DMS153 treated with DMSO at 0.1 percent for 48 hours (cell line): ENCODE data around the gene IL21R.
"Not testable (repeated sequence)": the region's sequence is repeated elsewhere in the genome, so short reads cannot be mapped to it uniquely, and the experiment has no call there.

Experiments
- DNase-seq: peaks from one replicate; lab custom pipeline; 2025; ENCODE audit not compliant: unreplicated experiment; lab: John Stamatoyannopoulos, UW

IL21R gene

DNA sequence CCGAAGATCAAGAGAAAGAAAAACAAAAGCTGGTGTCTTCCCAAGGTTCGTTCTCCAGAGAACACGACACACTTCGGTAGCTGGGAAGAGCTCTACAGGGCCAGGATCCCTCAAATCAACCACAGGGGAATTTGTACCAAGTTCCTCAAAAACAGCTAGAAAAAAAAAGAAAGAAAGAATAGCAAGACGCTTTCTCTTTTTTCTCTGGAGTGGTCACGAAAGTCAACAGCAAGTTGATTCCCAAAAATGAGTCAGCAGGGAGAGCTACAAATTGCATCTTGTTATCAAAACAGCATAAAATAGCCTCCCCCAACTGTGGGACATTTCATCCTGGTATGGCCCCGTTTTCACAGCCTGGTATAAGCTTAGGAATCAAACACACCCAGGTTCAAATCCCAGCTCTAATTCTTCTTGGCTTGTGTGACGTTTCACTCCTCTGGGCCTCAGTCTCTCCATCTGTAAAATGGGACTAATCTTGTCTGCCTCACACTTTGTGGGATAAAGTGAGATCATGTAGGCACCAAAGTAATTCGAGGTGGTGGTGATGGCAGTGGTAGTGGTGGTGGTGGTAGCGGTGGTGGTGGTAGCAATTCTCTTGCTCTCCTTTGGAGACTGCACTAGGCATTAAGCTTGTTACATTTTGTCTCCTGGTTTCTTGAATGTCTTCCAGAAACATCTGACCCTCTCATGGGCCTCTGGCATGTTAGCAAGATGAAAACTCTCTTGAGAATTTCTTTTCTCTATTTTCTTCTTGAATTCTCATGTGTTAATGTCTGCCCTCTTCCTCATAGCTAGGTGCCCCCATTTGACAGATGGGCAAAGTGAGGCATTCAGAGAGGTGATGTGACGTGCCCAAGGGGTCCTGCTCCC is 988 bp upstream of the IL21R start:
- DNase-seq = no peak

DNA sequence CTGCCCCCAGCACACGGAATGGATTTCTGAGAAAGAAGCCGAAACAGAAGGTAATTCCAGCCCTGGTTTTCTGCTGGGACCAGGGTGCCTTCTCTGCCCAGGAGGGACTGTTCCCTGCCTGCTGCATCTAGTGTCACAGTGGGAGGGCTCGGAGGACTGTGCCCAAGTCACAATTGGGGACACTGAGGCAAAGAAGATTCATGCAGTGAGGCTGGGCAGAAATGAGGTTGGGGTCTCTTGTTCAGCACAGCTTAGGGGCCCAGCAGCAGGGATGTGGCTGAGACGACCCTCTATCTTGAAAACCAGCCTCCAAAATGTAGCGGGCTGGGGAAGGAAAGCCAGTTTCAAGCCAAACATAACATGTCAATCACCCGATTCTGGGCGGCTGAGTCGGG is 592 bp downstream of the IL21R start:
- DNase-seq = no peak

DNA sequence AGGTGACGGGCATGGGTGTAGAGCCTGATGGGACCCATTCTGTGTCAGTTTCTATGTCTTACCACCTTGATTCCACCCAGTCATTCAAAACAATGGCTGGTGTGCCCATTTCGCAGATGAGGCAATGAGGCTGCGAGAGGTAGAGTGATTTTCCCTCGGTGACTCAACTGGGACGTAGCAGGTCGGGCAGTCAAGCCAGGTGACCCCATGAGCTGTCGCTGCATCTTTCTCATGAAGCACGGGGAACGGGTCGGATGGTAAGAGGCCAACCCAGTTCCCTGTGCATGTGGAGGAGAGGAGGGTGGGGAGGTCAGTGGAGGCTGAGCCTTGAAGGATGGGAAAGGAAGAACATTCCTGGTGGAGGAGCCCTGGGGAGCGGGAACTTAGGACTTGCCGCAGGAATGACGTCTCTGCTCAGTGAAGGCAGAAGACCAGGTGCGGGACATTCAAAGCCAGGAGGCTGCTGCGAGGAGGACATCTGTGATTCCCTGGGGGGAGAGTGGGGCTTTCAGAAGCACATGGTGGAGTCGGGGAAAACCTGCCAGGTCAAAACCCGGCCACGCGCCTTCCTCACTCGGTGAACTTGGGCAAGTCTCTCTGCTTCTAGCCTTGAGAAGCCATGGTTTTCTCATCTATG is 1.1 kb downstream of the IL21R start:
- no peak for DNase-seq

DNA sequence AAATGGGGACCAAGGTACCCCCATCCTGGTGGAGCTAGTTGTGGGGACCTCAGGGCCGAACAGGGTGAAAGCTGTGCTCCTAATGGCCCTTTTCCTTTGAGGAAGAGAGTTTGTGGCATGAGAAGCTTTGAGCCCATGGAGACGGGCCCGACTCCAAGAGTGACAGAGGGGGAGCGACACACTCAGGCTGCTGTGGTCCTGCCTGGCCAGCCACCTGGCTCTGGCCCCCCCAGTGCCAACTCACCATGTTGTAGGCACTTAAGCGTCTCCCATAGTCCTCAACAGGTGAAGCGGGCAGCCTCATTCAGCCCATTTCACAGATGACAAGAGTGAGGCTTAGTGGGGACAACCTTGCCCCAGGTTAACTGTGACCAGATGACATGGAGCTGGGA is 1.6 kb downstream of the IL21R start:
- no peak for DNase-seq

DNA sequence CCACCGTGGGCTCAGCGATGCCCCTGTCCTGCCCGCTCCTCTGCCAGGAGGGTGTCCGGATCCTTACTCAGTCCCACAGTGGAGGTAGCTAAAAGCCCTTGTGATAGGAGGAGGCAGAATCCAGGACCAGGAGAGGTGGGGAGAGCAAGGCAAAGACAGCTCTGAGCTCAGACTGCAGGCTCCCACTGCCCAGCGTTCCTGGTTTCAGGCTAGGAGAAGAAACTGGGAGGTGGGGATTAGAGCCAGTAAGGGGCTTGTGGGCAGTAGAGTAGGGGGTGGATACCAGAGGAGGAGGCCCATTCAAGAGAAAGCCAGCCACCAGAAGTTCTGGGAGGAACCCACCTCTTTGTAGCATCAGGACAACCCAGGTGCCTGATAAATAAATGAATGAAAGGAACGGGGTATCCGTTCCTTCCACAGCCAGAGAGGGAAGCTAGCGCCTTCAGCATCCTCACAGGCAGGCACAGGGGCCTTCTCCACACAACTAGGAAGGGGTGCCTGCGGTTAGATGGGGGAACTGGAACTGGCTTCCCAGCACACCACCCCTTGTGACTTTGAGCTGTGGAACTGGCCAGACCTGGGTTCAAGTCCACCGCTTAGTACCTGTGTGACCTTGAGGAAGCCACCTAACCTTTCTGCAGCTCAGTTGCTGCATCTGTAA is 2.3 kb downstream of the IL21R start:
- no peak for DNase-seq

DNA sequence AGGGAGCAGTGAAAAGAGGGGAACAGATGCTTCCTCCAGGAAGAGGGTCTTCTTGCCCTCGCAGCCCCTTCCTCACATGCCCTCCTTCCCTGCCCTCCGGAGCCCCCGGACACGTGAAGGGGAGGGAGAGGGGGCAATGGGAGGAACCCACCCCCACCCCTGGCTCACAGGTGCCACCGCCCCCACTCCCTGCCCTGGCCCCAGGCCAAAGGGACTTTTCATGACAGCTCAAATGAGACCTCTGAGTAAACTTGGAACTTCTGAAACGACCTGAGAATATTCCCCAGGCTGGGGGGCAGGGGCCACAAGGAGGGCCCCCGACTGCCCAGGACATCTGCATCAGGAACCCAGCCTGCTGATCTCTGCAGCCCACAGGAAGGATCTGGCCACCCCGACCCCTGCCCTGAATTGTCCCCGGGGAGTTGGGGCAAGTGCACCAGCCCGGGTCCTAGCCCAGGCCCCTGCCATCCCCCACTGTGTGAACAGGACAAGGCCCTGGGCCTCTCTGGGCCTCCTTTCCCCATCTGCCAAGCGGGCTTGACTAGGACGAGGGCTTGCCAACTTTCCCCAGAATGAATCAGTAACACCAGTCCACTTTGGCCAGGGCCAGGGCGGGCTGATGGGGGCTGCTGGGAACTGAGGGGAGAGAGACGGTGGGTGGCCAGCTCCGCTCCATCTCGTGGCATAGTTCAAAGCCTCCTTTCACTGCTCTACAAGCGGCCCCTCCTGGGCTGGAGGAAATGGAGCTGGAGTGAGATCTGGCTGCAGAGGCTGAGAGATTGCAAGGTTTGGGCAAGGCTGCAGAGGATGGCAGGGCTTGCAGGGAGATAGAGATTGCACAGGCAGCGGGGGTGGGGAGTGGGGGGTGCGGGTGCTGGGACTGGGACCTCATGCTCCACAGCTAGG is 3.8 kb downstream of the IL21R start:
- DNase-seq = no peak

DNA sequence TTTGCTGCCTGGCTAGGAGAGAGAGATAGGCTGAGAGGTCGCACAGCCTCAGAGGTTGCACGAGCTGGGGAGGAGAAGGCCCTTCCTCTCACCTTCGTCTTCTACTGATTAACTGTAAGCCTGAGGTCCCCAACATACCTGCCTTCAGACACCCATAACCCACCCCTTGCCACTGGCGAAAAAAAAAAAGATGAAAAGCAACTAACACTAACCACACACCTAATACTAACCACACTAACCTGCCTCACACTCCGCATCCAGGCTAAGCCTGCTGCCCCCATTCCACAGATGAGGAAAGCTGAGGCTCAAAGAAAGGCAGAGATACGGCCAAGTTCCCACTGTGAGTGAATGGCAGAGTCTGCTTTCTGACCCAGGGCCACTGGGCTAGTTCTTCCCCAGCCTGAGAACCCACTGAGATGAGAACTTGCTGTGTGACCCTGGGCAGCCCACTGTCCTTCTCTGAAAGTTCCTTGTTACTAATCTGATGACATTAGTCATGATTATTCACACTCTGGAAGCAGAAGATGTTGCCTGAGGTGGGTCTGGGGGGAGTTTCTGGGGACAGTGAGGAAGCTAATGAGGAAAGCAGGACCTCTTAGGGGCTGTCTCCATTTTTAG is 4.6 kb downstream of the IL21R start:
- no peak for DNase-seq

DNA sequence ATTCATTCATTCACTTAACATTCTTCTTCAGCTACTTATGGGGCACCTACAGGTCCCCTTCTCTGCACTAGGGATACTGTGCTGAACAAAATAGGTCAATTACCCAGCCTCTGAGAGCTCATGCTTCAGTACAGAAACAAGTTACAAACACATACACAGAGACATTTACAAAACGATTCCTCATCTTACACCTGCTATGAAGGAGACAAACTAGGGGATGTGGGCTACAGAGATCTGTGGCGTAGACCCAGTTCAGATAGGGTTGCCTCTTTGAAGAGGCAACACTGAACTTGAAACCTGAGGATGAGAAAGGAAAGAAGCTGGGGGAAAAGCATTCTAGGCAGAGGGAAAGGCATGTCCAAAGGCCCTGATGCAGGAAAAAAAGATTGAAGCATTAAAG is 5.2 kb downstream of the IL21R start:
- no peak for DNase-seq

DNA sequence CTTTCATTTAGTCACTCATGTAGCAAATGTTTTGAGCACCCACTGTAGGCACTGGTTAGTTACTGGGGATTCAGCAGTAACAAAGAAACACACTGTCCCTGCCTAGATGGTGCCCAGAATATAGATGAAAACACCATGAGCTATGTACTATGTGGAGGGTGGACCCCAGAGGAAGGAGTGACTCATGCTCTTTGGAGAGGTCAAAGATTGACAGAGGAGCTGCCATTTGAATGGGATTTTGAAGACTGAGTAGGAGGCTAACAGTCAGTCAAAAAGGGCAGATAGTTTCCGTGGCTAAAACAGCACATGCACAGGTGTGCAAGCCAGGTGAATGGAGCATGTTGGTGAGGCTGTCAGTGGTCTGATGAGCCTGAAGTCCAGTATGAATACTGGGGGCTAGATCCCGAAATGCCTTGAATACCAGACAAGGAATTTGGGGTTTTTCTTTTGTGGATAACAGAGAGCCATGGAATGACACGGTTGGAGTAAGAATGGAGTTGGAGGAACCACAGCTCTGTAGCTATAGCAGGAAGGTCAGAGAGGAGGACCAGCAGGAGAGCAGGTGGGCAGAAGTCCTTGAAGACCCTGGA is 6.1 kb downstream of the IL21R start:
- DNase-seq = no peak

DNA sequence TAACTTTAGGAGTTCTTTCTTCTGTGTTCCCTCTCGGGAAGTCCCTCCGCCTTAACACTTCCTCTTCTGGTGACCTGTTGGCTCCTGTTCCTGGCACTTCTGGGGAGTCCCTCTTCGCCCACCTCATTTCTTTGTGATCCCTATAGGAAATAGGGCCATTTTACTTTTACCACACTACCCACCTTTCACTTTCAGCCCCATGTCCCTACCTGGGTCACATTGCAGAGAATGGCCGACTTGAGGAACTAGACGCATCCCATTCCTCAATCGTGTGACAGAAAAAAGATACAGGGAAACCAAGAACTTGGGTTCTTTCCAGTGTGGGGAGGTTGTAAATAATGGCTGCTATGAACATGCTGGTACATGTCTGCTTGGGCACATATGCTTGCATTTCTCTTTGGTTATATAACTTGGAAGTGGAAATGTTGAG is 6.6 kb downstream of the IL21R start:
- no peak for DNase-seq

DNA sequence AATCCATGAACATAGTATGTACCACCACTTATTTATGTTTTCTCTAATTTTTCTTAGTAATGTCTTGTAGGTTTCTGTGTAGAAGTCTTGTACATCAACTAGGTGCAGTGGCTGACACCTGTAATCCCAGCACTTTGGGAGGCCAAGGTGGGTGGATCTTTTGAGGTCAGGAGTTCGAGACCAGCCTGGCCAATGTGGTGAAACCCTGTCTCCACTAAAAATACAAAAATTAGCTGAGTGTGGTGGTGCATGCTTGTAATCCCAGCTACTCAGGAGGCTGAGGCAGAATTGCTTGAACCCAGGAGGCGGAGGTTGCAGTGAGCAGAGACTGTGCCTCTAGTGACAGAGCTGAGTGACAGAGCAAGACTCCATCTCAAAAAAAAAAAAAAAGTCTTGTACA is 8.0 kb downstream of the IL21R start:
- not testable (repeated sequence) for DNase-seq

DNA sequence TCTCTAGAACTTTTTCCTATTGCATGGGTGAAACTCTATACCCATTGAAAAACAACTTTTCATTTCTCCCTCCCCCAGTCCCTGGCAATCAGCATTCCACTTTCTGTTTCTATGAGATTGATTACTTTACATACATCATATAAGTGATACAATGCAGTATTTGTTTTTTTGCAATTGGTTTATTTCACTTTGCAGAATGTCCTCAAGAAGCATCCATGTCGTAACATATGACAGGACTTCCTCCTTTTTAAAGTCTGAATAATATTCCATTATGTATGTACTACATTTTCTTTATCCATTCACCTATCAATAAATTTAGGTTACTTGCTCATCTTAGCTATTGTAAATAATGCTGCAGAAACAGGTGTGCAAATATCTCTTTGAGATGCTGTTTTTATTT is 8.8 kb downstream of the IL21R start:
- no peak for DNase-seq

DNA sequence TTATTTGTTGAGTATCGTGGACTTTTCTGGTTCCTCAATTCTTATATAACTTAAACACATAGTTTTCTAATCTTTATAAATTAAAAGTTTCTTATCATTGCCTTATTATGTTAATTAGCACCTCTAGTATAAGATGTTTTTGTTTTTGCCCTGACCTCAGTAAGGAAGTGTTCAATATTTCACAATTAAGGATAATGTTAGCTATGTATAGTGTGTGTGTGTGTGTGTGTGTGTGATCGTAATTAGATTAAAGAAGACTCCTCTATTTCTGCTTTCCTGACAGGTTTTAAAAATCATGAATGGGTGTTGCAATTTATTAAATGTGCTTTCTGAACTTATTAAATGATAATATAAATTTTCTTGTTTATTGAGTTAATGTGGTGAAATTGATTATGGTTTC is 12.0 kb downstream of the IL21R start:
- DNase-seq = no peak

DNA sequence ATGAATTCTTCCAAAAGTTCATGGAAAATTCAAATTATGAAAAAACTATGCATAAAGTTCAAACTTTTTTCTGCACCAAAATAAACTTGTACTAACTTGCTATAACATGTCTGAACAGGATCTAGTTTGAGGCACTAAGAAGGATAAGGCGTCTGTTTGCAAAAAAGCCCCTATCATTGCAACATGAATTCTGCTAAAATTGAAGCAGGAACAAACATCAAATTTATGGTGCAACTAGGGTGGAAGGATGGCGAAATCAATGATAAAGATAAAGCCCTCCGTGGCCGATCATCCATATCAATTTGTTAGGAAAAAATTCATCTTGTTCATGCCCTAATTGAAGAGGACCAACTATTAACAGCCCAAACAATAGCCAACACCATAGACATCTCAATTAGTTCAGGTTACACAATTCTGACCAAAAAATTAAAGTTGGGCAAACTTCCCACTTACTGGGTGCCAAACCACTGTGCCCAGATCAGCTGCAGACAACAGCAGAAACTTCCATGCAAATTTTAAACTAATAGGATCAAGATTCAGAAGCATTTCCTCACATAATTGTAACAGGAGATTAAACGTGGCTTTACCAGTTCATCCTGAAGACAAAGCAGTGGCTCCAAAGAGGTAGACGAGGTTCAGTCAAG is 12.9 kb downstream of the IL21R start:
- DNase-seq = no peak

DNA sequence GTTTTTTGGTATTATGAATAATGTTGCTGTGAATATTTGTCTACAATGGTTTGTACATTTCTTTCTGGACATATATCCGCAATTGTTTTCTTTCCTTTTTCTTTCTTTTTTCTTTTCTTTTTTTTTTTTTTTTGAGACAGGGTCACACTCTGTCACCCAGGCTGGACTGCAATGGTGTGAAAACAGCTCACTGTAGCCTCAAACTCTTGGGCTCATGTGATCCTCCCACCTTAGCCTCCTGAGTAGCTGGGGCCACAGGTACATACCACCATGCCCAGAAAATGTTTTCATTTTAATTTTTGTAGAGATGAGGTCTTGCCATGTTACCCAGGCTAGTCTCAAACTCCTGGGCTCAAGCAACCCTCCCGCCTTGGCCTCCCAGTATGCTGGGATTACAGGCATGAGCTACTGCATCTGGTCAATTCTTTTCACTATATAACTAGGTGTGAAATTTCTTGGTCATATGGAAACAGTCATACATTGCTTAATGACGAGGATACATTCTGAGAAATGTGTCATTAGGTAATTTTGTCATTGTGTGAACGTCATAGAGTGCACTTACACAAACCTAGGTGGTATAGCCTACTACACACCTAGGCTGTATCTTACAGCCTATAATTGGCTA is 15.2 kb downstream of the IL21R start:
- DNase-seq = no peak

DNA sequence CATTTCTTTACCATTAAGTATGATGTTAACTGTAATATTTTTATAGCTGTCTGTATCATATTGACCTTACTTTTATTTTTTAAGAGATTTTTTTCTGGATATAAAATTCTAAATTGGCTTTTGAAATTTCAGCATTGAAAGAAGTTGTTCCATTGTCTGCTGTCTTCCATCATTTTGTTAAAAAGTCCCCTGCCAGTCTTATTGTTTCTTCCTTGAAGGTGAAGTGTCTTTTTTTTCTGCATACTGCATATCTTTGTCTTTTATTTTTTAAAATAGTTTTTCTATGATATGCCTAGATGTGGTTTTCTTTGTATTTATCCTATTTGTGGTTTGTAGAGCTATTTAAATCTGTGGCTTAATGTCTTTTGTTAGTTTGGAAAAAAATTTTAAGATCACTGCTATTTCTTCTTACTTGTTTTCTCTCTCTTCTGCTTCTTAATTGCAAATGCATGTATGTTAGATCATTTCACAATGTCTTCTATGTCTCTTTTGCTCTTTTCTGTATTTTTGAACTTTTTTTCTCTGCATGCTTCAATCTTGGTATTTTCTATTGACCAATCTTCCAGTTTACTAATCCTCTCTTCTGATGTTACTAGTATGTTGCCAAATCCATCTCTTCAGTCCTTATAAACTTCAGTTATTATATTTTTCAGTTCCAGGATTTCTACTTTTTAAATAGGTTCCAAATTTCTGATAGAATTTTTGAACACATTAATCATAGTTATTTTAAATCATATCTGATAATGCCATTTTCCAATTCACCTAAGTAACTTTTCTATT is 20.2 kb downstream of the IL21R start:
- no peak for DNase-seq

DNA sequence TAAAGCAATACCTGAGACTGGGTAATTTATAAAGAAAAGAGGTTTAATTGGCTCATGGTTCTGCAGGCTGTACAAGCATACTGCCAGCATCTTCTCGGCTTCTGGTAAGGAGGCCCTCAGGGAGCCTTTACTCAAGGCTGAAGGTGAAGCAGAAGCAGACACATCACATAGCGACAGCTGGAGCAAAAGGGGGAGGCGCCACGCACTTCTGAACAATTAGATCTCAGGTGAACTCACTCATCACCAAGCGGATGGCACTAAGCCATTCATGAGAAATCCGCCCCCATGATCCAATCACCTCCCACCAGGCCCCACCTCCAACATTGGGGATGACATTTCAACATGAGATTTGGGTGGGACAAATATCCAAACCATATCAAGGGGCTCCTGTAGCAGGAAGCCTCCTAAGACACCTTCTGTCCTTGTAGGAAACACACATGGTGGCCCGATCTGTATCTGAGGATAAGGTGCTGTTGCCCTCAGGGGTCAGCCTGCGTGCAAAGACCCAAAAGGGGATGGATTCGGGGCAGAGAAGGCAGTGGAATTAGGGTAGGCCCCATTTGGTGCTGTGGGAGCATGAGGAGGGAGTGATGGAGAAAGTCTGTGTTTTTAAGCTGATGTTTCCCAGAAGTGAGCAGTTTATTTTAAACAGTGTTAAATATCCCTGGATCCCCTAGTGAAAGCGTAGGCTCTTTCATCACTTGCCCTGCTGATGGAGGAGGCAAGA is 23.0 kb downstream of the IL21R start:
- DNase-seq = no peak

DNA sequence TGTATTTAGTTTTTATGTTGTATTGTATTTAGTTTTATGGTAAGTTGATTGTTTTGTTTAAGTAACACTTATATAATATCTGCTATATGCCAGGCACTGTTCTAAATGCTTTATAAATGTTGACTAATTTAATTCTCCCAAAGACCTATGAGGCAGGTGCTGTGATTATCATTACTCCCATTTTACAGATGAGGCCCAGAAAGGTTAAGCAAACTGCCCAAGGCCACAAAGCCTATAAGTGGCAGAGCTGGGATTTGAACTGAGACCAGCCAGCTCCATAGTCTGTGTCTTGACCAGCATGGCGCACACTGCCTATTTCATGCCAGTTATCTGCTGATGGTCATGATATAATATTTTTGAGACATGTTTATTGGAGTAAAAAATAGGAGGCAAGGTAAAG is 24.0 kb downstream of the IL21R start:
- no peak for DNase-seq
